ENCODE results near the gene FDXACB1. TPM values are rescaled to one million over a fixed set of nuclear protein-coding genes. Genes with fewer than 3 reads are reported as not detected.

The FDXACB1 gene
- total RNA-seq, 4 donors from 2014 or later, result 1.1 to 3.3 (median 2.8) TPM

- Histone ChIP-seq H3K27ac (peak overlapping the region in 3 of 4 donors; percentile 94 to 96 (median 95)), H3K4me3 (peak overlapping the region in 3 of 4 donors; percentile 47 to 68 (median 54)), H3K9me3 (no peaks in the 10 kb centered on the region), H3K27me3 (peaks cover 0 to 16% (median 0%) of the 10 kb centered on the region in 4 donors), H3K36me3 (peaks cover 0 to 12% (median 0%) of the 10 kb centered on the region in 3 donors), H3K4me1 (peaks cover 11 to 54% (median 21%) of the 10 kb centered on the region in 3 donors)
- intact Hi-C loops (cut with DNase I), result no loop called here
- DNase-seq, result no peak
- WGBS, 2 donors, result 60 to 78% methylated on average over 5 of the region's 5 CpGs
- TF ChIP-seq POLR2A (IDR thresholded peaks at IDR 0.05) (no peak), CTCF (IDR thresholded peaks at IDR 0.05) (no peak)
Observed at GRCh38 chr11:111909378-111909777, 30.4 kb upstream of the FDXACB1 start.

- peaks cover 0 to 16% (median 0%) of the 10 kb centered on the region in 4 donors for H3K27me3 ChIP-seq
- peak overlapping the region in 2 of 4 donors; percentile 94 to 95 for H3K27ac ChIP-seq
Observed at GRCh38 chr11:111908639-111909305, 29.8 kb upstream of the FDXACB1 start.

GRCh38 chr11:111906680-111907079 is 27.7 kb upstream of the FDXACB1 start:
- Histone ChIP-seq H3K27ac (no peak overlapping the region), H3K27me3 (no peaks in the 10 kb centered on the region), H3K4me1 (peaks cover 4 to 27% (median 7%) of the 10 kb centered on the region in 3 donors), H3K9me3 (no peaks in the 10 kb centered on the region), H3K36me3 (peaks cover 0 to 12% (median 0%) of the 10 kb centered on the region in 3 donors), H3K4me3 (no peak overlapping the region)
- WGBS, 2 donors, result 81 to 94% methylated on average over 1 of the region's 1 CpG
- TF ChIP-seq CTCF (IDR thresholded peaks at IDR 0.05), result no peak
- no peak for TF ChIP-seq POLR2A (IDR thresholded peaks at IDR 0.05)
- DNase-seq, result no peak
- intact Hi-C loops (cut with DNase I), result no loop called here

More at GRCh38 chr11:111908639-111909305, 29.8 kb upstream of the FDXACB1 start:
- no peak for DNase-seq
- Histone ChIP-seq H3K36me3 (peaks cover 0 to 12% (median 0%) of the 10 kb centered on the region in 3 donors), H3K4me1 (peaks cover 11 to 48% (median 20%) of the 10 kb centered on the region in 3 donors), H3K4me3 (peak overlapping the region in 1 of 4 donors; percentile 54), H3K9me3 (no peaks in the 10 kb centered on the region)
- 42 to 76% methylated on average over 2 to 5 of the region's 5 CpGs for WGBS, 2 donors
- intact Hi-C loops (cut with DNase I), result no loop called here
- TF ChIP-seq POLR2A (IDR thresholded peaks at IDR 0.05) (no peak), CTCF (IDR thresholded peaks at IDR 0.05) (no peak)

GRCh38 chr11:111905411-111905810 is 26.4 kb upstream of the FDXACB1 start:
- H3K36me3 ChIP-seq, result peaks cover 0 to 12% (median 0%) of the 10 kb centered on the region in 3 donors
- no peak overlapping the region for H3K4me3 ChIP-seq
- DNase-seq, result no peak
- no peaks in the 10 kb centered on the region for H3K27me3 ChIP-seq
- H3K9me3 ChIP-seq, result no peaks in the 10 kb centered on the region
- intact Hi-C loops (cut with DNase I), result no loop called here
- peaks cover 0 to 14% (median 0%) of the 10 kb centered on the region in 3 donors for H3K4me1 ChIP-seq
- 33 to 44% methylated on average over 2 of the region's 2 CpGs for WGBS, 2 donors
- no peak overlapping the region for H3K27ac ChIP-seq
- TF ChIP-seq CTCF (IDR thresholded peaks at IDR 0.05), result no peak
- TF ChIP-seq POLR2A (IDR thresholded peaks at IDR 0.05), result no peak

DNA sequence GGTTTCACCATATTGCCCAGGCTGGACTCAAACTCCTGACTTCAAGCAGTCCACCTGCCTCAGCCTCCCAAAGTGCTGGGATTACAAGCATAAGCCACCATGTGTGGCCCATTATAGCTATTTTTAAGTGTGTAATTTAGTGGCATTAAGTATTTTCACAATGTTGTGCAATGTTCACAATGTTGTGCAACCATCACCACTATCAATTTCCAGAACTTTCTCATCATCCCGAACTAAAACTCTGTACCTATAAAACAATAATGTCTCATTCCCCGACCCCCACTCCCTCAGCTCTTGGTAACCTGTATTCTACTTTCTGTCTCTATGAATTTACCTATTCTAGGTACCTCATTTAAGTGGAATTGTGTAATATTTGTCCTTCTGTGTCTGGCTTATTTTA is 7.9 kb upstream of the FDXACB1 start:
- H3K9me3 ChIP-seq, result no peaks in the 10 kb centered on the region
- WGBS, 2 donors, result 69 to 74% methylated on average over 2 of the region's 2 CpGs
- TF ChIP-seq POLR2A (IDR thresholded peaks at IDR 0.05) (no peak), CTCF (IDR thresholded peaks at IDR 0.05) (no peak)

More for the DNA sequence above, 7.9 kb upstream of the FDXACB1 start:
- no peak overlapping the region for H3K27ac ChIP-seq
- no peaks in the 10 kb centered on the region for H3K27me3 ChIP-seq
- H3K36me3 ChIP-seq, result peaks cover 0 to 15% (median 0%) of the 10 kb centered on the region in 3 donors
- no peak for DNase-seq
- H3K4me3 ChIP-seq, result no peak overlapping the region
- no peaks in the 10 kb centered on the region for H3K4me1 ChIP-seq
- intact Hi-C loops (cut with DNase I), result no loop called here
